A549 (cell line): ENCODE data around the gene BEST4. TPM values are rescaled to one million over a fixed set of nuclear protein-coding genes. Genes with fewer than 3 reads are reported as not detected.
A peak's percentile ranks its signal among the peaks of the same experiment; 100 is the strongest.

Source experiments
- ATAC-seq, 2 experiments: fragments of 200-7000 bp in 1 of 2; fragments of >200 bp in 1 of 2; cut with Nextera tagmentation in 1 of 2; cut with Tn5 transposase in 1 of 2; 3 replicates each; pipeline versions ENCODE4 v1.8.0 to v1.9.1; 2018 to 2020; ENCODE audit warnings: mild to moderate bottlenecking in 1 of 2, moderate library complexity in 1 of 2
- CTCF ChIA-PET: fragments of 300-600 bp; sonication (Branson Sonifier 250); formaldehyde crosslinking; extraction: SDS; loops from one replicate; lab custom pipeline; 2021; ENCODE audit warnings: antibody characterized with exemption, inconsistent platforms; lab: Yijun Ruan, JAX
- POLR2A ChIA-PET: fragments of 350-600 bp; formaldehyde crosslinking; extraction: SDS; loops from one replicate; lab custom pipeline; 2021; ENCODE audit warnings: antibody characterized with exemption, inconsistent platforms; lab: Yijun Ruan, JAX
- DNase-seq, 2 experiments: peaks; one replicate each; pipeline versions ENCODE4 v3.0.0 to v3.0.0-alpha.2; 2011 to 2016; ENCODE audit warnings: low read depth in 1 of 2, low spot score in 1 of 2
- FAIRE-seq: peaks from 2 replicates; lab custom pipeline; 2011; peaks lifted over from hg19 to GRCh38; lab: Jason Lieb, UNC
- H3K27ac ChIP-seq, 2 experiments: fragments of >200 bp; sonication (Bioruptor Twin); formaldehyde crosslinking; 3 replicates each; pipeline ENCODE4 v1.5.1; 2016 to 2017
- H3K4me1 ChIP-seq: fragments of >200 bp; sonication (Bioruptor Twin); formaldehyde crosslinking; 3 replicates; pipeline ENCODE4 v1.6.1; 2016
- H3K4me2 ChIP-seq: fragments of >200 bp; sonication (Bioruptor Twin); formaldehyde crosslinking; 3 replicates; pipeline ENCODE4 v1.6.1; 2016
- H3K4me3 ChIP-seq: fragments of >200 bp; sonication (Bioruptor Twin); formaldehyde crosslinking; 3 replicates; pipeline ENCODE4 v1.5.1; 2016
- H3K9me3 ChIP-seq: fragments of >200 bp; sonication (Bioruptor Twin); formaldehyde crosslinking; 3 replicates; pipeline ENCODE4 v1.6.1; 2016
- CBX2 ChIP-seq: fragments of 200-600 bp; sonication (generic); IDR thresholded peaks from 2 replicates; pipeline ENCODE4 v1.6.1; 2016; ENCODE audit warnings: low read depth, mild to moderate bottlenecking, borderline replicate concordance
- CEBPB ChIP-seq, 2 experiments: fragments of >200 bp in 1 of 2; sonication (Bioruptor Twin) in 1 of 2; formaldehyde crosslinking in 1 of 2; IDR thresholded peaks; 2 replicates each; pipeline ENCODE4 v1.6.1; 2012 to 2016
- CHD4 ChIP-seq: fragments of 200-600 bp; sonication (generic); IDR thresholded peaks from 2 replicates; pipeline ENCODE4 v1.6.1; 2016; ENCODE audit warnings: antibody characterized with exemption, mild to moderate bottlenecking, borderline replicate concordance
- EHF ChIP-seq: fragments of 250-450 bp; sonication (Bioruptor Pico); IDR thresholded peaks from 2 replicates; pipeline ENCODE4 v1.5.0; 2020; ENCODE audit warnings: mild to moderate bottlenecking
- ESRRA ChIP-seq: fragments of 150-350 bp; IDR thresholded peaks from 2 replicates; pipeline ENCODE4 v1.6.1; 2014; ENCODE audit warnings: mild to moderate bottlenecking, low read length, borderline replicate concordance
- FOXS1 ChIP-seq: fragments of 250-450 bp; sonication (Bioruptor Pico); IDR thresholded peaks from 2 replicates; pipeline ENCODE4 v1.5.0; 2020; ENCODE audit warnings: mild to moderate bottlenecking, moderate library complexity
- HEYL ChIP-seq: fragments of 250-450 bp; sonication (Bioruptor Pico); IDR thresholded peaks from 2 replicates; pipeline ENCODE4 v1.8.0; 2021; ENCODE audit warnings: mild to moderate bottlenecking, moderate library complexity
- HOXB13 ChIP-seq: fragments of 250-450 bp; sonication (Bioruptor Pico); IDR thresholded peaks from 2 replicates; pipeline ENCODE4 v1.5.0; 2020; ENCODE audit warnings: low read depth, mild to moderate bottlenecking, moderate library complexity
- HOXB5 ChIP-seq: fragments of 250-450 bp; sonication (Bioruptor Pico); IDR thresholded peaks from 2 replicates; pipeline ENCODE4 v1.5.0; 2020; ENCODE audit warnings: mild to moderate bottlenecking, moderate library complexity
- JUN ChIP-seq, 2 experiments: fragments of >200 bp; sonication (Bioruptor Twin); formaldehyde crosslinking; IDR thresholded peaks; 2 replicates in 1 of 2; 3 replicates in 1 of 2; pipeline ENCODE4 v1.6.1; 2016 to 2017
- MAFK ChIP-seq: fragments of 450-650 bp; IDR thresholded peaks from 2 replicates; pipeline ENCODE4 v1.6.1; 2014; ENCODE audit not compliant: partially characterized antibody
- MAZ ChIP-seq: fragments of 150-350 bp; IDR thresholded peaks from 2 replicates; pipeline ENCODE4 v1.6.1; 2014; ENCODE audit warnings: antibody characterized with exemption, low read depth, low read length, borderline replicate concordance
- NR3C1 ChIP-seq: fragments of >200 bp; sonication (Bioruptor Twin); formaldehyde crosslinking; IDR thresholded peaks from 3 replicates; pipeline ENCODE4 v1.6.1; 2017
- PHF8 ChIP-seq: fragments of 200-600 bp; sonication (generic); IDR thresholded peaks from 2 replicates; pipeline ENCODE4 v1.6.1; 2016; ENCODE audit warnings: low read depth, mild to moderate bottlenecking, antibody characterized with exemption, moderate library complexity, borderline replicate concordance
- RARB ChIP-seq: fragments of 250-450 bp; sonication (Bioruptor Pico); IDR thresholded peaks from 2 replicates; pipeline ENCODE4 v1.8.0; 2021; ENCODE audit warnings: mild to moderate bottlenecking, moderate library complexity
- RCOR1 ChIP-seq: fragments of 150-350 bp; IDR thresholded peaks from 2 replicates; pipeline ENCODE4 v1.6.1; 2014; ENCODE audit warnings: antibody characterized with exemption, low read length, low read depth
- RNF2 ChIP-seq: fragments of 200-600 bp; sonication (generic); IDR thresholded peaks from 2 replicates; pipeline ENCODE4 v1.6.1; 2016; ENCODE audit warnings: low read depth, mild to moderate bottlenecking, antibody characterized with exemption, moderate library complexity, borderline replicate concordance
- TFCP2L1 ChIP-seq: fragments of 250-450 bp; sonication (Bioruptor Pico); IDR thresholded peaks from 2 replicates; pipeline ENCODE4 v1.5.0; 2021; ENCODE audit warnings: mild to moderate bottlenecking
- TP53 ChIP-seq: fragments of 250-450 bp; sonication (Bioruptor Pico); IDR thresholded peaks from 2 replicates; pipeline ENCODE4 v1.5.0; 2021; ENCODE audit warnings: mild to moderate bottlenecking, moderate library complexity
- ZSCAN20 ChIP-seq: fragments of 250-450 bp; sonication (Bioruptor Pico); IDR thresholded peaks from 2 replicates; pipeline ENCODE4 v1.8.0; 2022; ENCODE audit warnings: mild to moderate bottlenecking, moderate library complexity
- WGBS: methylation state at CpG from one replicate; pipeline ENCODE4 v1.1.6; 2017; ENCODE audit errors: missing lambda C conversion rate; 5-methylcytosine and 5-hydroxymethylcytosine counted together
- polyA plus RNA-seq, 4 experiments: library from polyadenylated mRNA; depleted of rRNA in 3 of 4; stranded (reverse); fragments of >200 nt; fragmentation: RNase III in 1 of 4; extraction: RNeasy Plus Mini Kit Qiagen cat#74134 plus additional on column Dnase treatment in 1 of 4; gene quantifications; 2 replicates in 3 of 4; 3 replicates in 1 of 4; pipeline ENCODE4 v1.2.3, GENCODE V29; 2011 to 2017

The BEST4 gene
- polyA plus RNA-seq, 2 of the 4 experiments (the other 2 are of a cell fraction) = 0.08 to 0.09 TPM

DNA sequence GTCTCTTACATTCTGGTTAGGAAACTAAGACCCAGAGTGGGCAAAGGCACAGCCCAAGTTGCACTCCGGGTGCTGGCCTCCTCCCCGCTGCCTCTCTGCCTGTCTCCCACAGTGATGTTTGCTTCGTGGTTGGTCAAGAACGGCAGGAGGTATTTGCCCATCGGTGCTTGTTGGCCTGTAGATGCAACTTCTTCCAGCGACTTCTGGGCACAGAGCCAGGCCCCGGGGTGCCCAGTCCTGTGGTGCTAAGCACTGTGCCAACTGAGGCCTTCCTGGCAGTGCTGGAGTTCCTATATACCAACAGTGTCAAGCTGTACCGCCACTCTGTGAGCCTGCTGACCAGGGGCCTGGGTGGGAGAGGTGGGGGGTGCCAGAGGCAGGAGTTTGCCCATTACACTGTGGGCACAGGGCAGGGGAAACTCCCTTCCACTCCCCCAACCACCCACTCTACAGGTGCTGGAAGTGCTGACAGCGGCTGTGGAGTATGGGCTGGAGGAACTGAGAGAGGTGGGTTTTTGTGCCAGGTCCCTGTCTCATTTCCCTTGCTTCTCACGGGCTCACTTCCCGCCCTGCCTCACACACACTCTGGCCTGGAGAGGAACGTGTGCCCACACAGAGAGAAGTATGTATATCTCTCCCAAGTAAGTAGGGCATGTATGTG is 22.3 kb upstream of the BEST4 start (continued):
- no peak for TF ChIP-seq CBX2
- TF ChIP-seq CEBPB (IDR thresholded peaks at IDR 0.05) = no peak

DNA sequence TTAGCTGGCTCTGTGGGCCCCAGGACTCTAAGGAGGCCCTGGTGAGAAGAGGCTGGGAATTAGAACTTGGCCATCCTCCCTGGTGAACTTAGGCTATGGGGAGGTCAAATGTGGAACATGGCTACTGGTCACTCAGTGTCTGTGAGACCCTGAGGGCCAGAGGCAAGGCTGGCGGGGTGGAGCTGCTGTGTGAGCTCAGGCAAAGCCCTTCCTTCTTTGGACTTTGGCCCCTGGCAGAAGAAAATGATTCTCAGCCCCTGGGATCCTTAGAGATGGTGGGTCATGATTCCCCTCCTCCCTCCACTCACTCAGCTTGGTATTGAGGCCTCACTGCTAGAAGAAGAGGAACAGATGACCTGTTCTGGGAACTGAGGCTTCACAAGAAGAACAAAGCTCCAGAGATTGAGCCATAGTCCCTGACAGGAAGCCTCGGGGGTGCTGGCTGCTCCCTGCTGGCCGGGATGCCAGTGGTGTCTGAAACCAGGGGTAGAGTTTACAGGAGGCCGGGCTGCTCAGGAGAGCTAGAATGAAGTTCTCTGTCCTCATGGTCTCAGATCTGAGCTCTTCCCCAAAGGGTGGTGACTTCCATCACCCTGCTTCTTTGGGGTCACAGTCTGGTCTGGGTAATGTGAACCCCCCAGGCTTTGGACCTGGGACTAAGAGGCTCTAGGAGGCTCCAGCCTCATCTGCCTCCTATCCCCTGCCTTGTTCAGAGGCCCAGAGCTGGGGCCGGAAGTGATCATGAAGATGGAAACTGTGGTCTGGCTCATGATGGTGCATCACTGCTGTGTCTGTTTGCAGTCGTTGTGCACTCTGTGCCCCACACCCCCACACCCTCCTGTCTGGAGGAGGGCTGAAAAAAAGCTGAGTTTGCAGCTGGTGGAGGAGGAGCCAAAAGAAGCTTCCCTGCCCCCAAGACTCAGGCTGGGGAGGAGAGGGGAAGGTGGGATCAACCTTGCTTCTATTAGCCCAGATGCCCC is 21.3 kb upstream of the BEST4 start:
- H3K4me2 ChIP-seq = peak overlapping the region; percentile 81
- no peak for FAIRE-seq
- H3K27ac ChIP-seq = peak overlapping the region; percentile 98 to 99
- no peaks in the 10 kb centered on the region for H3K9me3 ChIP-seq
- ATAC-seq = no peak
- no peak for TF ChIP-seq ESRRA
- peak; percentile 54 for TF ChIP-seq MAFK
- no peak for TF ChIP-seq TFCP2L1 (CRISPR knock-in tag)
- TF ChIP-seq TP53 (CRISPR knock-in tag) = no peak
- TF ChIP-seq HOXB5 (CRISPR knock-in tag) = no peak
- peak in 1 of 2 experiments; percentile 6; a peak in 1 of 5 replicates for TF ChIP-seq JUN (IDR thresholded peaks at IDR 0.05)
- H3K4me1 ChIP-seq = peaks cover 75% of the 10 kb centered on the region
- peak overlapping the region; percentile 31 for H3K4me3 ChIP-seq
- peak in 1 of 2 experiments; percentile 46 for DNase-seq
- ChIA-PET POLR2A (interaction anchor here (1.7 to 3.9 kb wide), 4 partner anchors 9 to 88 kb away, joined by 5 to 57 read pairs (median 26); partner anchors contain the start of genes PLK3 and RPS8), CTCF (interaction anchor here (0.6 to 2.4 kb wide), 9 partner anchors 8 to 209 kb away, joined by 3 to 23 read pairs (median 4); partner anchors contain the start of genes PLK3 and RNU5D-1)
- WGBS = 35% methylated on average over 3 of the region's 6 CpGs

DNA sequence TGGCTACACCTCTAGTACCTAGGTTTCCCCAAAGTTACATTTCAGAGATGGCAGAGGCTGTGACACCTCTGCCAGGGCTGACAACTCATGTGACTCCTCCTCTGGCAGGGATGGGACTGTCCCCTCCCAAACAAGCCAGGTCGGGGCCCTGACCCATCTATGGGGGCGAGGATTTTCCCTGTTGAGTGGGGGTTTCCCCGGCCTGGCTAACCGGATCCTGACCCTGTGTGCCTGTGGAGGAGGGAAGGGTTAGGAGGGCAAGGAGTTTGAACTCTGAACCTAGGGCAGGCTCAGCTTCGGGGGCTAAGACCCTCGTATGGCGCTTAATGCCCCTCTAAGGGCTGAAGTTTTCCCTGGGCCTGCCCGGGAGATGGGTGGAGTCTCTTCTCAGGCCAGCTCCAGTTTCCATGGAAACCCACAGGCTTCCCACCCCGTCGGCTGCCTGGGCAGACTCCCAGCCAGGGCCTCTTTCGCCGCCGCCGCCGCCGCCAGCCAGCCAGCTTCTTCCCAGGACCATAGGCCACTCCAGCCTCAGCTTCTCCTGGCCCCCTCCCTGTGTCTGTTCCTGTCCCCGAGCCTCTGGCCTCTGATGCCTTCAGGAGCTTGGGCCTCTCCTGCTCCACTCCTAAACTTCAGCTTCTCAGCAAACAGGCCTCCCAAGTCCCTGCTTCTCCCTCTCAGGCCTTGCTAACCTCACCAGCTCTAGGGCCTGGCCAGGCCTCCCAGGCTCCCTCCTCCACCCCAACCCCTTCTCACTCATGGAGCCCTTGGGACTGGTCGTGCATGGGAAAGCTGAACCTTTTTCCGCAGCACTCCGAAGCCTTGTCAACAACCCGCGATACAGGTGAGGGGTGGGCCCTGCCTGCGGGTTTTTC is 20.3 kb upstream of the BEST4 start, which contains the start of gene BTBD19:
Gene BTBD19 (plus strand): TSS at position 461 of the 875 bp plus-strand sequence. CDS start 298 bp downstream, at position 759.
- CTCF ChIA-PET = interaction anchor here (0.7 to 2.4 kb wide), 9 partner anchors 9 to 210 kb away, joined by 3 to 23 read pairs (median 4); partner anchors contain the start of genes PLK3 and RNU5D-1
- Histone ChIP-seq H3K4me3 (peak within 1 kb of the TSS; percentile 31), H3K27ac (peak within 1 kb of the TSS; percentile 98 to 99), H3K4me1 (peaks cover 75% of the 10 kb centered on the region), H3K4me2 (peak within 1 kb of the TSS; percentile 81), H3K9me3 (no peaks in the 10 kb centered on the region)
- peak in 1 of 2 experiments; percentile 65 for DNase-seq
- no peak for FAIRE-seq
- POLR2A ChIA-PET = interaction anchor here (1.2 to 3.9 kb wide), 6 partner anchors 8 to 714 kb away, joined by 3 to 57 read pairs (median 9); partner anchors contain the start of genes PLK3, PRDX1, RNU5D-1 and RPS8
- peak in 1 of 2 experiments; percentile 37; a peak in 4 of 6 replicates for ATAC-seq
- no peak for TF ChIP-seq EHF (CRISPR knock-in tag)
- TF ChIP-seq MAZ = no peak
- TF ChIP-seq RCOR1 = no peak
- no peak for TF ChIP-seq RNF2
- TF ChIP-seq TFCP2L1 (CRISPR knock-in tag) = no peak
- no peak for TF ChIP-seq PHF8
- TF ChIP-seq RARB (CRISPR knock-in tag) = 0 out of 2 replicates have a peak, but pooled peaks have one; percentile 9
- no peak for TF ChIP-seq JUN (IDR thresholded peaks at IDR 0.05)
- TF ChIP-seq HOXB13 (CRISPR knock-in tag) = no peak
- no peak for TF ChIP-seq CHD4
- no peak for TF ChIP-seq FOXS1 (CRISPR knock-in tag)
- no peak for TF ChIP-seq NR3C1
- no peak for TF ChIP-seq HEYL
- TF ChIP-seq ZSCAN20 (CRISPR knock-in tag) = 0 out of 2 replicates have a peak, but pooled peaks have one; percentile 47
- 42% methylated on average over 17 of the region's 23 CpGs for WGBS
